Middle frontal gyrus (tissue), 1 donor: ENCODE data around the gene MRTFB.
"Not testable (repeated sequence)": the region's sequence is repeated elsewhere in the genome, so short reads cannot be mapped to it uniquely, and the experiment has no call there.

Source experiments
- DNase-seq: peaks from one replicate; pipeline ENCODE4 v3.0.0-alpha.2; 2015; ENCODE audit warnings: low spot score; ENCODE audit errors: extremely low spot score

MRTFB gene

GRCh38 chr16:14183962-14184361, 112.8 kb downstream of the MRTFB start:
- not testable (repeated sequence) for DNase-seq

DNA sequence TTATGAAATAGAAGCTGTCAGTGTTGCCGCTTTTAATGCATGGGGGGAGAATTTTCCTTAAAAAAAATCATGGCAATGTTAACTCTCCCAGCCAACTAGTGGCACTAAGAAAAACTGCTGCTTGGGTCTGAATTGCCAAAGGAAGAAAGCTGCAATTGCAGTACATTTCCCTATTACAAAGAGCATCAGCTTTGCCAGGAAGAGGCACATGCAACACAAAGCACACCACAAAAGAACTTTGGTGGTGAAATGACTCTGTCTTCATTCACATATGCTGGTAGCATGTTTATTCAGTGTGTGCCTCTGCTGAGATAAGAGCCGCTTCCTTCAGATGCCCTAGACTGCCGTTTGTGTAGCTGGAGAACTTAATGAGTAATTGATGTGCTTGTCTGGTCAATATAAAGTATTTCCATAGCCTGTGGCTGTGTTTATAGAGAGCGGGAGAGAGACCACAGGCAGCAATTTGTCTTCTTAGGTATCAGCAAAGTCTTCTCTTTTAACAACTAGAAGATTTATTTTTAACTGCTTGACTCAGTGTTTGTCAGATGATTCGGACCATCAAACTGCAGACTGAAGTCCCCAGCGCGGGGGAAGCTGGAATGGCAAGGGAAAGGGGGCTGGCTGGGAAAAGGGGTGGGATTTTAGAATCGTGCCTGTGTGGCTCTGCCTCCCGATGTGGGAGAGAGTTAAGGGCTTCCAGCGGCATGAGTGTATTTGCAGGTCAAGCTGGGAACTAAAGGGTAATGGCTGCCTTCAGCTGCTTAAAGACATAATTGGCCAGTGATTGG, 115.1 kb downstream of the MRTFB start:
- DNase-seq = peak; percentile 53

- DNase-seq = no peak
Observed at GRCh38 chr16:14186795-14187221, 115.7 kb downstream of the MRTFB start.

DNA sequence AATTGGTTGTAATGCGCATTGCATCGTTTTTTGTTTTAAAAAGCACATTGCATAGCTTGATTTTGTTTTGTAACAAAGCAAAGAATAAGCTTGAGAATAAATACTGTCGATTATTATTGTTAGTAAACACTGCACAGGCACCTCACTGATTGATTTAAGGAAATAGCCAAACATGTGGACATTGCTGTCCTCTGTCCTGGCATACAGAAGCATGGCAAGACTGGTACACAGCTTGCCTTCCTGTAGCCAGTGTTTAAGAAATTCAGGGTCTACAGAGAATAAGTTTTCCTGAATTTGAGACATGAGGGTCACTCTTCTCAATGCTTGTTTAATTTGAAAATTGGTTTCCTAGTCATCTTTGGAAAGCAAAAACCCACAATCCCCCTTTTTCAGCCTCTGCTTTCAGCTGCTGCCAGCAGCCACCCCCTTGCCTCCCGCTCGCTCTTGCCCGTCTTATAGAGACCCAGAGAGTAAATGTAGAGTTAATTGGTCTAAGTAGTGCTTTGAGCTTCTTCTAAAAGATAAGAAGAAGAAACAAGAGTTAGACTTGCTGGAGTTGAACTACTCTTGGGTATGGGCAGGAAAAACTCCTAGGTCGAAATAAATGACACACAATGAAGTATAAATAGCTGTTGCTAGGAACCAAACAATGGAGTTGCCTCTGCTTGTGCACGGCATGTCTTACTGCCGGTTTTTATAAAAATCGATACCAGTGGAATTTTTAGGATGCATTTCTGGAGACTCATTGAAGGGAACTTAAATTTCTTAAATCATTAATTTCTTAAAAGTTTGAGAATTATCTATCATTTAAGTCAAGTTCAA, 116.6 kb downstream of the MRTFB start:
- DNase-seq = no peak

DNA sequence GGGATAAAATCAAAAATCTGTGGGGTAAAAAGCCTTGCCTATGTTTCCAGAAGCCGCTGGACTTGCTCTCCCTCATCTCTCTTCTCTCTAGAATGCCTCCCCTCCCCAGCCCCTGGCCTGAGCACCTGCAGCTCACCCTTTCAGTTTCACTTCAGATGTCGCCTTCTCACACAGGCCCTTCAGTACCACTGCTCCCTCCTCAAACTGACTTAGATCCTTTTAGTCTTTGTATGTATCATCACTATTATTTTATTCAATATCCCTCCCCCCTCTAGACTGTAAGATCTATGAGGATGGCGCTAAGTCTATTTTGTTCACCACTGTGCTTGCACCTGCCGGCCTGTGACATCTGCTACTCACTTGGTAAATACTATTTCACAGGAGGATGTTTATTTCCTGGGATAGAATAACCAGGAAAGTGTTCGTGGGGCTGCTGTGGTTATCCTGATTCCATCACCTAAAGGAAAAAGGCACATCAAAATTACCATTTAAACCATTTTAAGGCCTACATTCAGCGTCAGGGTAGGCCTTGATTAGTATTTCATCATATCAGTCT, 122.3 kb downstream of the MRTFB start:
- no peak for DNase-seq

GRCh38 chr16:14194721-14195120, 123.6 kb downstream of the MRTFB start:
- DNase-seq = no peak

DNA sequence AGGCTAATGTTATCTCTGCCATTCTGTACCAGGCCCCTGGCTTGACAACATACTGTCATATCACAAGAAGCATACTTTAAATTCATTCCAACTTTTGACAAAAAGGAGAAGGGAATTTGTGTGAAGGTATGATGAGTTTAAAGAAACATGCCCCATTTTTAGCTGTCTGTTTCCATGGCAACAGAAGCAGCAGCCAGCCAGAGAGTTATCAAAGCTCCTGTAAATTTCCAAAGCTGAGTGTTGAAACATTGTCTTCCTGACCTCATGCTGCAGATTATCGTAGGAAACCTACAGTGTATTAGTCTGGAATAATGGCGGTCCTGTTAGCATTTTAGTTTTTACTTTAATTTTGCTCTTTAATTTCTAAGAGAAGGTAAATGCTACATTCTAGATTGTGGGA, 124.9 kb downstream of the MRTFB start:
- peak; percentile 56 for DNase-seq

GRCh38 chr16:14196539-14196938, 125.4 kb downstream of the MRTFB start:
- DNase-seq = no peak

GRCh38 chr16:14198012-14198411, 126.9 kb downstream of the MRTFB start:
- no peak for DNase-seq

DNA sequence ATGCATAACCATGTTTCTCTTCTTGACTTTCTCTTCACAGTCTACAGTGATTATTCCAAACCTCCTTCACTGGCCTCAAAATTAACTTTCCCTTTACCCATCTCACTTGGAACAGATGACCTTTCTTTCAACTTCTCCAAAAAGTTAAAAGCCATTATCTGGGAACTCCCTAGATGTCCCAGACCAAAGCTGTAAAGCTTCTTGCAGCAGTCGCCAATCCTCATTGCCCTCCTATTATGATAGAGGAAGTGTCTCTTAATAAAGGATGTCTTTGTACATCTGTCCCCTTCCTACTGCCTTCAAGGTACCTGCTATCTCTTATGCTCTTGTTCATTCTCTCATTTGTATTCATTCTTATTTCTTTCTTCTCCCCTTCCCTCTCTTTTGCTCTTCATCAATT, 127.5 kb downstream of the MRTFB start:
- DNase-seq = no peak

DNA sequence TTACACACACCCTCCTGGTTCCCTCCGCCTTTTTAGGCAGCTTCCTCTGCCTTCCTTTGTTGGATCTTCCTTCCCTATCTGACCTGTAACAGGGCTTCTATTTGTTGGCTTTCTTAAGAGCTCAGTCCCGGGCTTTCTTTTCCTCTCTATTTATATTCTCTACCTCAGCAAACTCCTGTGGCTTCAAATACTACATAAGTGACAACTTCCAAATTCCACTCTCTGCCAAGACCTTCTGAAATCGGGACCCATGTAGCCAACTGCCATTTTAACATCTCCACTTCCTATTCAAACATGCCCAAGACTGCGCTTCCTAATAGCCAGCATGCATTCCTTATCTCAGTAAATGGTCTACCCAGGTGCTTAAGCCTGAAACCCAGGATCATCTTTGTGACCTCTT, 128.1 kb downstream of the MRTFB start:
- no peak for DNase-seq

- no peak for DNase-seq
Observed at GRCh38 chr16:14199624-14200023, 128.5 kb downstream of the MRTFB start.

GRCh38 chr16:14202095-14202494, 131.0 kb downstream of the MRTFB start:
- DNase-seq = no peak

DNA sequence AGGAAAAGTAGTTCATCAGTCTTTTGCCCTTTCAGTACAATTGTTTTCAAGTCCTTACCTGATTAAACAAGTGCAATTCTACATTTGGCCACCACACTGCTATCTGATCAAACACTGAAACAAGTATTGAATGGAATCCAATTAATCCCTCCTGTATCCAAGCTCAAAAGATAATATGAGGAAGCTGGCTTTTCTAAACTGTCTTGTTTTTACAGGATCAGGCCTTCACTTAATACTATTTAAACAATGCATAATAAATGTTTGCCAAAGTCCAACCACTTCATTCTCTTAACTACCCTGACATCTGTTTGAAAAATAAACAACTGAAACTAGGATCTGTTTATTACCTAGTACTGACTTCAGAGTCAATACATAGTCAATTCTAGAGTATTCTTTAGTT, 131.6 kb downstream of the MRTFB start:
- DNase-seq = no peak

DNA sequence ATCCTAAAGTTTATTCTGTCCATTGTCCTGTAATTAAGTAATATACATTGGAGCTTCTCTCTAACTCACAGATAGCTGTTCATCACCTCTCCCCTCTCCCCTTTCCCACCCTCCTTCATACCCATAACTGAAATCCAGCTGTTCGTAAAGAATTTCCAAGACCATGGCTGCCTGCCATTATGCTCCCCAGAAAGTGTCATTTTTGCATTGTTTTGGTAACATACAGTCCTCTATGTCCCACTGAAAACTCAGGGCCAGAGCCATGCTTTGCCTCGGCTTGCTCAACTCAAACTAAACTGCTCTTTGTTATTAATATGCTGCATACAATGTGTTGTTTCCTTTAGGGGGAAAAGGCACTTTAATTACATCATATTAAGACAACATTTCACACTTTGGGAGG, 132.0 kb downstream of the MRTFB start:
- no peak for DNase-seq

DNA sequence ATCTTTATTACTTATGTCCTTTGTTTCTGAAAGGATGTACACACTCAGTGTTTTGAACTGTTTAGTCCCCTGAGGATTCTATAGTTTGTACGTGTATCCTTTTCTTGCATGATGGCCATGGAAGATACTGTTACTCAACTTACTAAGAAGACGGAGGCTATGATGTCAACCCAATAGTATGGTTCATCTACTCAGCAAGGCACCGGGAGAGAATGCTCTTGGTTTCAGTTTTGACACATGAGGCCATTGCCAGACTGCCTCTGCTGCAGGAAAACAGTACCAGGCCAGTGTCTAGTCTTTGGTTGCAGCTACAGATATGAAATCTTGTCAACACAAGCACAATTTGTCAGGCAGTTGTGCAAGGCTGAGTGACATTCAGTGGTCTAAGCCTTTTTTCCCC, 134.5 kb downstream of the MRTFB start:
- DNase-seq = no peak

DNA sequence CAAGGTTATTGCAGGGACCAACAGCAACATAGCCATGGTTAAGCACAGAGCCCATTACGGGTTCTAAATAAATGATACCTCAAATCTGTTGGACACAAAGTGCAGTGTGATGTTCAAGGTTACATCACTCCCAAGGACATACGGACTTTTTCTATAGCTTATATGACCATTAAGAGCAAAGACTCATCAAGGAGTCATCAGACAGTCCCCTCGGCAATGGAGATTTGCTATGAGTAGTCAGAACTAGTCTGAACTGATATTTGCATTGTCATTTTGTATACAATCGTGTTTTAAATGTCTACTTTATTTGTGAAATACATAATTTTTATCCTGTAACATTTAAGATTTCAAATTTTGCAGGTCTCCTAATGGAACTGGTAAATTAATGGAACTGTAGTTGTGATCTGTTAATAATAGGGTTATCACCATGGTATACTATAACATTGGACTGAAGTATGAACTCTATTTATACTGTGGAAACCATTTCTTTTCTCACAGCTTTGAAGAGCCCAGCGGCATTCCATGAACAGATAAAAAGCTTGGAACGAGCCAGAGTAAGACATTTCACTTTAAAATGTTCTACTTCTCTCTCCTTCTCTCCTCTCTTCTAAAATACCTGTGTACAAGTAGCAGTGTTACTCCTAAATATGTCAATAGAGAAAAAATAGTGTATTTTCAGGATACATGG, 140.9 kb downstream of the MRTFB start:
- no peak for DNase-seq

DNA sequence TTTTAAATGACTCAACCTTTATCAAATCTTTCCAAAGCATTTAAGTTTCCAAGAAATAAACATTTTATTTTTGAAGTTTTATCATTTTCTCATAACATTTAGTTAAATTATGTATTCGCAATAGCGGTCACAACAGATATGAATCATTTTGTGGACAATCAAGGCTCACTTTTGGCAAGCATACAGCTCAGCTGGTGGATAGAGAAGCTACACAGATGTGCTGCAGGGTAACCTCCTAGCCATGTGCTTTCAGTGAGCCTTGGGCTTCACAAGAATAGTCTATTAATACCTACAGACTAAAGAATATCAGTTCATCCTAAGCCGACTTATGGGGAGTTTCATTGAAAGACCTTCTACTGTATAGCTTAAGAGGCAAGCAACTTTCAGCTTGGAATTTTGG, 144.8 kb downstream of the MRTFB start:
- DNase-seq = no peak

DNA sequence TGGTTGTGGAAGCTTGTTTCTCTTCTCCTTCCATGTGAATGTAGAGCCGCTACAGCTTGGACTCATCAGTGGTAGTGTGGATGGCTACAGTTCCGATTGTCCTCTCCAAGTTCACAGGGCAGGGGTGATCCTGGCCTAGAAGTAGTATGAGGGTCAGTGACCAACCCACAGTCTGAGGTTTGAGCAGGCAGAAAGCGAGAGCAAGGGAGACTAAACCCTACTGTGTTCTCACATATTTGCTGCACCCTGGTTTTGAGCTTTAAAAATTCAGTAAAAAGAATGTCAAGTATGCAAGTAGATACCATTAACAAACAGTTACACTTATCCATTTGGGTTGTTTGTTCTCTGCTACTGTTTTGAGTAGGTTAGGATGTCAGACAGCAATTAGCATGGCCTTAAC, 148.9 kb downstream of the MRTFB start:
- DNase-seq = no peak

DNA sequence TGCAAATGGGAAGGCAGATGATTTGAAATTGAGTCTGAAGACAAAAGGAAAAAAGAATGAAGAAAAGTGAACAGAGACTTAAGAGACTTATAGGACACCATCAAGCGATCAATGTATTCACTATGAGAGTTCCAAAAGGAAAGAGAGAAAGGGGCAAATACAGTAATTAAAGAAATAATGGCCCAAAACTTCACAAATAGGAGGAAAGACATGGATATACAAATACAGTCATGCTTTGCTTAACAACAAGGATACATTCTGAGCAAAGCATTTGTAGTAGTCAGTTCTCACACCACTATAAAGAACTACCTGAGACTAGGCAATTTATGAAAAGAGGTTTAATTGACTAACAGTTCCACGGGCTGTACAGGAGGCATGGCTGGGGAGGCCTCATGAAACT, 152.5 kb downstream of the MRTFB start:
- no peak for DNase-seq

- DNase-seq = no peak
Observed at GRCh38 chr16:14225457-14225856, 154.3 kb downstream of the MRTFB start.
